ENCODE measurements around the gene ABCB1. TPM values are rescaled to one million over a fixed set of nuclear protein-coding genes. Genes with fewer than 3 reads are reported as not detected.

Gene ABCB1
- total and polyA plus RNA-seq, 10 of the 15 experiments (the other 5 are each of a cell fraction or from before 2014, with no cell fraction given): 0.40 to 13.9 (median 1.9) TPM

GRCh38 chr7:87599336-87599735, 1.3 kb downstream of the ABCB1 start (continued):
- TF ChIP-seq CUX1 (IDR thresholded peaks at IDR 0.05; ENCODE audit: insufficient replicate concordance, low read depth, low read length): no peak
- no peak for TF ChIP-seq SREBF2 (IDR thresholded peaks at IDR 0.05; ENCODE audit: low read length)
- no peak for TF ChIP-seq POU2F2 (IDR thresholded peaks at IDR 0.05; ENCODE audit: borderline replicate concordance, low read depth, low read length)
- no peak for TF ChIP-seq SUPT20H (IDR thresholded peaks at IDR 0.05; ENCODE audit: borderline replicate concordance, control insufficient read depth, low read depth, low read length)
- TF ChIP-seq LARP7 (IDR thresholded peaks at IDR 0.05): no peak
- peak; percentile 76 for TF ChIP-seq GATAD2B (conservative IDR thresholded peaks at IDR 0.05; ENCODE audit: low read depth)
- TF ChIP-seq POLR2AphosphoS5 (IDR thresholded peaks at IDR 0.05; ENCODE audit: low read length): no peak
- no peak for TF ChIP-seq HDAC6 (IDR thresholded peaks at IDR 0.05; ENCODE audit: unreplicated experiment)
- TF ChIP-seq SMC3 (IDR thresholded peaks at IDR 0.05; ENCODE audit: borderline replicate concordance, low read length): no peak
- TF ChIP-seq SMAD5 (IDR thresholded peaks at IDR 0.05; ENCODE audit: low read depth): no peak
- TF ChIP-seq RELB (IDR thresholded peaks at IDR 0.05; ENCODE audit: low read depth): peak; percentile 78
- no peak for TF ChIP-seq BCLAF1 (IDR thresholded peaks at IDR 0.05)
- TF ChIP-seq MYB (IDR thresholded peaks at IDR 0.05; ENCODE audit: borderline replicate concordance, low read depth, low read length): no peak
- TF ChIP-seq BMI1 (IDR thresholded peaks at IDR 0.05; ENCODE audit: borderline replicate concordance): peak; percentile 82
- no peak for TF ChIP-seq ZBTB11 (CRISPR knock-in tag; IDR thresholded peaks at IDR 0.05)
- TF ChIP-seq STAT1 (conservative IDR thresholded peaks at IDR 0.05): no peak
- TF ChIP-seq SRF (IDR thresholded peaks at IDR 0.05; ENCODE audit: low read depth in 2 of 2, low read length in 2 of 2): no peak
- no peak for TF ChIP-seq FOXM1 (IDR thresholded peaks at IDR 0.05; ENCODE audit: low read depth, low read length)
- no peak for TF ChIP-seq ZNF622 (IDR thresholded peaks at IDR 0.05)

Measured in GM12878 (cell line).